Activated B cell treated with CpG ODN at 0.5 μM for 24 hours (primary cell): ENCODE data around the gene PTPN12. TPM values are rescaled to one million over a fixed set of nuclear protein-coding genes. Genes with fewer than 3 reads are reported as not detected.

Source experiments
- ATAC-seq: fragments of 200-7000 bp; cut with Tn5 transposase; one replicate; pipeline ENCODE4 v1.10.0; 2021; ENCODE audit warnings: low read depth, mild to moderate bottlenecking, moderate library complexity
- CTCF ChIA-PET: fragments of 350-600 bp; sonication (Branson Sonifier 250); formaldehyde crosslinking; loops from one replicate; lab custom pipeline; 2021; ENCODE audit warnings: antibody characterized with exemption; lab: Charles Lee
- POLR2A ChIA-PET: fragments of 350-600 bp; sonication (Branson Sonifier 250); formaldehyde crosslinking; loops from one replicate; lab custom pipeline; 2021; ENCODE audit warnings: antibody characterized with exemption; lab: Charles Lee
- DNase-seq: peaks from one replicate; pipeline ENCODE4 v3.0.0; 2022
- H3K27ac Mint-ChIP-seq: one replicate; pipeline ENCODE4 v1.8.0; 2020; ENCODE audit warnings: mixed read lengths
- H3K27me3 Mint-ChIP-seq: one replicate; pipeline ENCODE4 v1.8.0; 2021; ENCODE audit warnings: mixed read lengths
- H3K36me3 Mint-ChIP-seq: one replicate; pipeline ENCODE4 v1.8.0; 2021; ENCODE audit warnings: low read depth, mixed read lengths
- H3K4me1 Mint-ChIP-seq: one replicate; pipeline ENCODE4 v1.8.0; 2021; ENCODE audit warnings: mixed read lengths
- H3K4me3 Mint-ChIP-seq: one replicate; pipeline ENCODE4 v1.8.0; 2020; ENCODE audit warnings: mild to moderate bottlenecking, mixed read lengths
- H3K9me3 Mint-ChIP-seq: one replicate; pipeline ENCODE4 v1.8.0; 2020; ENCODE audit warnings: mixed read lengths
- CTCF ChIP-seq: fragments of 200-600 bp; IDR thresholded peaks from one replicate; pipeline ENCODE4 v1.8.0; 2022; ENCODE audit warnings: antibody characterized with exemption, mild to moderate bottlenecking
- intact Hi-C: fragments of 100-400 bp; cut with micrococcal nuclease; formaldehyde crosslinking; loops from one replicate; pipeline ENCODE4 v1.15.1; 2024
- total RNA-seq: library from RNA; stranded (reverse); gene quantifications from 2 replicates; pipeline ENCODE4 v1.2.3, GENCODE V29; 2022

The PTPN12 gene
- total RNA-seq, 1 donor from 2014 or later, result 39.2 TPM

- intact Hi-C loops, result no loop called here
- no peak for TF ChIP-seq CTCF
- DNase-seq (no peak), ATAC-seq (no peak)
- ChIA-PET CTCF (no interaction called here), POLR2A (no interaction called here)
- H3K4me3 Mint-ChIP-seq, result no peak overlapping the region
- no peak overlapping the region for H3K27ac Mint-ChIP-seq
- H3K36me3 Mint-ChIP-seq, result no peaks in the 10 kb centered on the region
- peaks cover 9% of the 10 kb centered on the region for H3K4me1 Mint-ChIP-seq
- H3K27me3 Mint-ChIP-seq, result no peaks in the 10 kb centered on the region
- no peaks in the 10 kb centered on the region for H3K9me3 Mint-ChIP-seq
Observed at GRCh38 chr7:77524731-77525130, 12.4 kb upstream of the PTPN12 start.

GRCh38 chr7:77525231-77525630 is 11.9 kb upstream of the PTPN12 start:
- Mint-ChIP-seq H3K36me3 (no peaks in the 10 kb centered on the region), H3K4me3 (no peak overlapping the region), H3K27me3 (no peaks in the 10 kb centered on the region), H3K9me3 (no peaks in the 10 kb centered on the region), H3K27ac (no peak overlapping the region), H3K4me1 (peaks cover 14% of the 10 kb centered on the region)
- ChIA-PET POLR2A (interaction anchor here (1.6 kb wide), 1 partner anchor 11 kb away, joined by 3 read pairs; no protein-coding TSS in a partner anchor), CTCF (no interaction called here)
- intact Hi-C loops, result no loop called here
- no peak for DNase-seq
- ATAC-seq, result no peak
- no peak for TF ChIP-seq CTCF

GRCh38 chr7:77528368-77528767 is 8.7 kb upstream of the PTPN12 start:
- Mint-ChIP-seq H3K4me3 (no peak overlapping the region), H3K4me1 (peaks cover 37% of the 10 kb centered on the region), H3K9me3 (no peaks in the 10 kb centered on the region), H3K36me3 (no peaks in the 10 kb centered on the region), H3K27ac (peak overlapping the region; percentile 61), H3K27me3 (no peaks in the 10 kb centered on the region)
- ATAC-seq (no peak), DNase-seq (no peak)
- ChIA-PET CTCF (interaction anchor here (0.6 kb wide), 1 partner anchor 164 kb away, joined by 3 read pairs; no protein-coding TSS in a partner anchor), POLR2A (interaction anchor here (0.6 kb wide), 1 partner anchor 78 kb away, joined by 4 read pairs; no protein-coding TSS in a partner anchor)
- no peak for TF ChIP-seq CTCF
- intact Hi-C loops, result no loop called here

GRCh38 chr7:77529279-77529678 is 7.8 kb upstream of the PTPN12 start:
- H3K36me3 Mint-ChIP-seq, result no peaks in the 10 kb centered on the region
- peak; percentile 36 for ATAC-seq
- H3K4me1 Mint-ChIP-seq, result peaks cover 37% of the 10 kb centered on the region
- H3K27me3 Mint-ChIP-seq, result no peaks in the 10 kb centered on the region
- H3K27ac Mint-ChIP-seq, result peak overlapping the region; percentile 66
- no peak for DNase-seq
- intact Hi-C loops, result no loop called here
- no peak for TF ChIP-seq CTCF
- POLR2A ChIA-PET, result no interaction called here
- no peaks in the 10 kb centered on the region for H3K9me3 Mint-ChIP-seq
- CTCF ChIA-PET, result no interaction called here
- no peak overlapping the region for H3K4me3 Mint-ChIP-seq

GRCh38 chr7:77531038-77531437 is 6.1 kb upstream of the PTPN12 start:
- H3K36me3 Mint-ChIP-seq, result no peaks in the 10 kb centered on the region
- no peak for TF ChIP-seq CTCF
- H3K4me1 Mint-ChIP-seq, result peaks cover 38% of the 10 kb centered on the region
- no peaks in the 10 kb centered on the region for H3K9me3 Mint-ChIP-seq
- ChIA-PET CTCF (no interaction called here), POLR2A (interaction anchor here (0.6 to 2.3 kb wide), 6 partner anchors 11 to 166 kb away, joined by 3 to 16 read pairs (median 5); partner anchors contain the start of gene GSAP)
- intact Hi-C loops, result no loop called here
- H3K27ac Mint-ChIP-seq, result peak overlapping the region; percentile 92
- ATAC-seq (peak; percentile 89), DNase-seq (no peak)
- H3K27me3 Mint-ChIP-seq, result no peaks in the 10 kb centered on the region
- H3K4me3 Mint-ChIP-seq, result peak overlapping the region; percentile 69
